Measurements from ENCODE around the gene SENP6.
A peak's percentile ranks its signal among the peaks of the same experiment; 100 is the strongest.
"Not testable (repeated sequence)": the region's sequence is repeated elsewhere in the genome, so short reads cannot be mapped to it uniquely, and the experiment has no call there.

SENP6 gene

GRCh38 chr6:75613056-75613501 is 11.4 kb downstream of the SENP6 start:
- DNase-seq = peak; percentile 12 to 39

GRCh38 chr6:75618437-75618836 is 16.8 kb downstream of the SENP6 start:
- TF ChIP-seq POLR2A (IDR thresholded peaks at IDR 0.05; ENCODE audit: low read length) (no peak), GATA1 (IDR thresholded peaks at IDR 0.05; ENCODE audit: low read depth, low read length) (no peak)
- DNase-seq = peak in 1 of 2 experiments; percentile 9

More at GRCh38 chr6:75613056-75613501, 11.4 kb downstream of the SENP6 start:
- no peak for TF ChIP-seq GATA1 (IDR thresholded peaks at IDR 0.05; ENCODE audit: low read depth, low read length)
- TF ChIP-seq POLR2A (IDR thresholded peaks at IDR 0.05; ENCODE audit: low read length) = no peak

- peak in 1 of 2 experiments; percentile 13 for DNase-seq
- no peak for TF ChIP-seq GATA1 (IDR thresholded peaks at IDR 0.05; ENCODE audit: low read depth, low read length)
- TF ChIP-seq POLR2A (IDR thresholded peaks at IDR 0.05; ENCODE audit: low read length) = no peak
These were observed 17.7 kb downstream of the SENP6 start for GRCh38 chr6:75619230-75619899.

GRCh38 chr6:75620381-75621304 is 19.0 kb downstream of the SENP6 start:
- TF ChIP-seq GATA1 (IDR thresholded peaks at IDR 0.05; ENCODE audit: low read depth, low read length) (no peak), POLR2A (IDR thresholded peaks at IDR 0.05; ENCODE audit: low read length) (peak; percentile 38)
- peak; percentile 65 to 83 for DNase-seq

- no peak for TF ChIP-seq GATA1 (IDR thresholded peaks at IDR 0.05; ENCODE audit: low read depth, low read length)
- TF ChIP-seq POLR2A (IDR thresholded peaks at IDR 0.05; ENCODE audit: low read length) = no peak
- peak; percentile 61 to 78 for DNase-seq
These were observed 20.2 kb downstream of the SENP6 start for GRCh38 chr6:75621846-75622245.

GRCh38 chr6:75623491-75623890 is 21.8 kb downstream of the SENP6 start:
- no peak for DNase-seq
- TF ChIP-seq GATA1 (IDR thresholded peaks at IDR 0.05; ENCODE audit: low read depth, low read length) (no peak), POLR2A (IDR thresholded peaks at IDR 0.05; ENCODE audit: low read length) (no peak)

- TF ChIP-seq GATA1 (IDR thresholded peaks at IDR 0.05; ENCODE audit: low read depth, low read length) = no peak
- TF ChIP-seq POLR2A (IDR thresholded peaks at IDR 0.05; ENCODE audit: low read length) = no peak
- no peak for DNase-seq
These were observed 22.7 kb downstream of the SENP6 start for GRCh38 chr6:75624335-75624734.

GRCh38 chr6:75624988-75625387 is 23.3 kb downstream of the SENP6 start:
- no peak for TF ChIP-seq GATA1 (IDR thresholded peaks at IDR 0.05; ENCODE audit: low read depth, low read length)
- no peak for TF ChIP-seq POLR2A (IDR thresholded peaks at IDR 0.05; ENCODE audit: low read length)
- DNase-seq = no peak

GRCh38 chr6:75626561-75626960 is 24.9 kb downstream of the SENP6 start:
- DNase-seq = no peak
- no peak for TF ChIP-seq POLR2A (IDR thresholded peaks at IDR 0.05; ENCODE audit: low read length)
- TF ChIP-seq GATA1 (IDR thresholded peaks at IDR 0.05; ENCODE audit: low read depth, low read length) = no peak

GRCh38 chr6:75627708-75628107 is 26.0 kb downstream of the SENP6 start:
- DNase-seq = not testable (repeated sequence)

- peak; percentile 16 to 35 for DNase-seq
- TF ChIP-seq GATA1 (IDR thresholded peaks at IDR 0.05; ENCODE audit: low read depth, low read length) (no peak), POLR2A (IDR thresholded peaks at IDR 0.05; ENCODE audit: low read length) (no peak)
These were observed 30.4 kb downstream of the SENP6 start for GRCh38 chr6:75631859-75632635.

GRCh38 chr6:75633045-75633444 is 31.4 kb downstream of the SENP6 start:
- DNase-seq = peak; percentile 58 to 64
- TF ChIP-seq POLR2A (IDR thresholded peaks at IDR 0.05; ENCODE audit: low read length) (no peak), GATA1 (IDR thresholded peaks at IDR 0.05; ENCODE audit: low read depth, low read length) (no peak)

- TF ChIP-seq POLR2A (IDR thresholded peaks at IDR 0.05; ENCODE audit: low read length) = no peak
- TF ChIP-seq GATA1 (IDR thresholded peaks at IDR 0.05; ENCODE audit: low read depth, low read length) = no peak
These were observed 40.6 kb downstream of the SENP6 start for GRCh38 chr6:75642311-75642710.

GRCh38 chr6:75643173-75643572 is 41.5 kb downstream of the SENP6 start:
- TF ChIP-seq GATA1 (IDR thresholded peaks at IDR 0.05; ENCODE audit: low read depth, low read length) = no peak
- no peak for DNase-seq

More at GRCh38 chr6:75642311-75642710, 40.6 kb downstream of the SENP6 start:
- DNase-seq = no peak
